PC-3 (cell line): ENCODE measurements around the gene LAMA5. TPM values are rescaled to one million over a fixed set of nuclear protein-coding genes. Genes with fewer than 3 reads are reported as not detected.

Experiments used
- ATAC-seq: fragments of 200-7000 bp; cut with Tn5 transposase; 2 replicates; pipeline ENCODE4 v1.9.1; 2020; ENCODE audit warnings: mild to moderate bottlenecking, moderate library complexity
- BruUV-seq: library from RNA; stranded (reverse); fragments of 400-500 nt; replicated peaks from 2 replicates; lab custom pipeline; 2021; lab: Mats Ljungman, UMichigan
- CTCF ChIA-PET: fragments of 300-600 bp; sonication (Branson Sonifier 250); formaldehyde crosslinking; loops from one replicate; lab custom pipeline; 2022; ENCODE audit warnings: antibody characterized with exemption; lab: Charles Lee
- POLR2A ChIA-PET: fragments of 300-600 bp; sonication (Branson Sonifier 250); formaldehyde crosslinking; loops from one replicate; lab custom pipeline; 2022; ENCODE audit warnings: antibody characterized with exemption; ENCODE audit not compliant: unreplicated experiment; lab: Charles Lee
- DNase-seq: peaks from one replicate; pipeline ENCODE4 v3.0.0-alpha.2; 2015
- H2AFZ ChIP-seq: fragments of 300-600 bp; sonication (generic); 2 replicates; pipeline ENCODE4 v1.6.0; 2016; ENCODE audit warnings: antibody characterized with exemption, low read length
- H3F3A ChIP-seq: fragments of 300-600 bp; sonication (generic); one replicate; pipeline ENCODE4 v1.6.0; 2017; ENCODE audit warnings: antibody characterized with exemption, low read length, control low read depth, mild to moderate bottlenecking; ENCODE audit not compliant: unreplicated experiment
- H3K27ac ChIP-seq: fragments of 300-600 bp; sonication (generic); 2 replicates; pipeline ENCODE4 v1.5.1; 2016; ENCODE audit warnings: mild to moderate bottlenecking, low read length
- H3K27me3 ChIP-seq: fragments of 300-600 bp; sonication (generic); 2 replicates; pipeline ENCODE4 v1.6.1; 2016; ENCODE audit warnings: low read length, mixed read lengths
- H3K36me3 ChIP-seq: fragments of 300-600 bp; sonication (generic); 2 replicates; pipeline ENCODE4 v1.6.1; 2016; ENCODE audit warnings: low read depth, mixed run types, low read length, mixed read lengths
- H3K4me1 ChIP-seq: fragments of 300-600 bp; sonication (generic); 2 replicates; pipeline ENCODE4 v1.5.1; 2016; ENCODE audit warnings: low read length; ENCODE audit not compliant: insufficient read depth
- H3K4me2 ChIP-seq: fragments of 300-600 bp; sonication (generic); 2 replicates; pipeline ENCODE4 v1.6.0; 2016; ENCODE audit warnings: low read length
- H3K4me3 ChIP-seq: fragments of 300-600 bp; sonication (generic); 2 replicates; pipeline ENCODE4 v1.5.1; 2016; ENCODE audit warnings: mild to moderate bottlenecking, low read length, mixed read lengths
- H3K79me2 ChIP-seq: fragments of 300-600 bp; sonication (generic); 2 replicates; pipeline ENCODE4 v1.6.1; 2017; ENCODE audit warnings: low read length, mixed read lengths
- H3K9ac ChIP-seq: fragments of 300-600 bp; sonication (generic); 2 replicates; pipeline ENCODE4 v1.6.0; 2016; ENCODE audit warnings: mild to moderate bottlenecking, low read length
- H3K9me2 ChIP-seq: fragments of 300-600 bp; sonication (generic); replicated peaks from 2 replicates; pipeline ENCODE4 v1.6.1; 2016; ENCODE audit warnings: mixed run types, low read length, mixed read lengths
- H3K9me3 ChIP-seq: fragments of 300-600 bp; sonication (generic); 2 replicates; pipeline ENCODE4 v1.6.1; 2016; ENCODE audit warnings: low read length, mixed read lengths
- H4K20me1 ChIP-seq: fragments of 300-600 bp; sonication (generic); 2 replicates; pipeline ENCODE4 v1.6.1; 2016; ENCODE audit warnings: low read length, mixed read lengths
- CTCF ChIP-seq: fragments of 300-600 bp; sonication (generic); conservative IDR thresholded peaks from 2 replicates; pipeline ENCODE4 v1.5.1; 2017; ENCODE audit warnings: antibody characterized with exemption, low read depth, mild to moderate bottlenecking, low read length
- EZH2 ChIP-seq: fragments of 300-600 bp; sonication (generic); IDR thresholded peaks from one replicate; pipeline ENCODE4 v1.6.1; 2017; ENCODE audit warnings: antibody characterized with exemption, mild to moderate bottlenecking, low read length; ENCODE audit not compliant: unreplicated experiment
- EZH2phosphoT487 ChIP-seq: fragments of 300-600 bp; sonication (generic); IDR thresholded peaks from 2 replicates; pipeline ENCODE4 v1.6.1; 2018; ENCODE audit warnings: mild to moderate bottlenecking, antibody characterized with exemption, low read length, borderline replicate concordance
- intact Hi-C: fragments of 100-400 bp; cut with micrococcal nuclease; formaldehyde crosslinking; loops from 2 replicates; pipeline ENCODE4 v1.9.0; 2023
- total RNA-seq: library from RNA; depleted of rRNA; stranded (reverse); fragments of >200 nt; gene quantifications from 2 replicates; pipeline ENCODE4 v1.2.3, GENCODE V29; 2014

Gene LAMA5
- total RNA-seq, 1 experiment from 2014 or later, result 196 TPM

GRCh38 chr20:62268228-62268900 lies 98.7 kb downstream of the LAMA5 start:
- TF ChIP-seq CTCF, result no peak
- no peak for TF ChIP-seq EZH2
- no peak for TF ChIP-seq EZH2phosphoT487
- CTCF ChIA-PET, result no interaction called here
- Histone ChIP-seq H3F3A (no peaks in the 10 kb centered on the region), H4K20me1 (no peaks in the 10 kb centered on the region), H3K79me2 (no peaks in the 10 kb centered on the region), H3K9ac (no peak overlapping the region), H3K4me3 (no peak overlapping the region), H3K9me2 (no peaks in the 10 kb centered on the region), H3K4me1 (no peaks in the 10 kb centered on the region), H2AFZ (no peak overlapping the region), H3K4me2 (no peak overlapping the region), H3K36me3 (peaks cover 42% of the 10 kb centered on the region), H3K9me3 (no peaks in the 10 kb centered on the region), H3K27ac (no peak overlapping the region), H3K27me3 (no peaks in the 10 kb centered on the region)
- no peak for ATAC-seq
- no TSS peak for BruUV-seq
- POLR2A ChIA-PET, result no interaction called here
- intact Hi-C loops, result no loop called here
- no peak for DNase-seq

GRCh38 chr20:62267543-62267942 lies 99.6 kb downstream of the LAMA5 start:
- Histone ChIP-seq H4K20me1 (no peaks in the 10 kb centered on the region), H3K4me1 (no peaks in the 10 kb centered on the region), H3K36me3 (peaks cover 41% of the 10 kb centered on the region), H3K9ac (no peak overlapping the region), H2AFZ (no peak overlapping the region), H3K9me3 (no peaks in the 10 kb centered on the region), H3K4me2 (no peak overlapping the region), H3K79me2 (no peaks in the 10 kb centered on the region), H3K27me3 (no peaks in the 10 kb centered on the region), H3F3A (no peaks in the 10 kb centered on the region), H3K9me2 (no peaks in the 10 kb centered on the region), H3K27ac (no peak overlapping the region), H3K4me3 (no peak overlapping the region)
- DNase-seq (no peak), ATAC-seq (no peak)
- intact Hi-C loops, result no loop called here
- ChIA-PET POLR2A (no interaction called here), CTCF (no interaction called here)
- BruUV-seq, result no TSS peak
- TF ChIP-seq EZH2phosphoT487 (no peak), CTCF (no peak), EZH2 (no peak)

GRCh38 chr20:62266851-62267250 lies 100.3 kb downstream of the LAMA5 start:
- Histone ChIP-seq H3K9me3 (no peaks in the 10 kb centered on the region), H3K27me3 (no peaks in the 10 kb centered on the region), H3K36me3 (peaks cover 39% of the 10 kb centered on the region), H3K4me2 (no peak overlapping the region), H3K4me3 (no peak overlapping the region), H3K4me1 (no peaks in the 10 kb centered on the region), H3K9me2 (no peaks in the 10 kb centered on the region), H4K20me1 (no peaks in the 10 kb centered on the region), H3K27ac (no peak overlapping the region), H2AFZ (no peak overlapping the region), H3K9ac (no peak overlapping the region), H3K79me2 (no peaks in the 10 kb centered on the region), H3F3A (no peaks in the 10 kb centered on the region)
- no peak for DNase-seq
- intact Hi-C loops, result no loop called here
- no peak for TF ChIP-seq EZH2
- no peak for TF ChIP-seq EZH2phosphoT487
- TF ChIP-seq CTCF, result no peak
- no TSS peak for BruUV-seq
- ATAC-seq, result no peak
- POLR2A ChIA-PET, result no interaction called here
- CTCF ChIA-PET, result no interaction called here
